ENCODE measurements around the gene CLIC3. TPM values are rescaled to one million over a fixed set of nuclear protein-coding genes. Genes with fewer than 3 reads are reported as not detected.

CLIC3 gene
- total RNA-seq, 1 experiment from 2014 or later, result 24.1 TPM

DNA sequence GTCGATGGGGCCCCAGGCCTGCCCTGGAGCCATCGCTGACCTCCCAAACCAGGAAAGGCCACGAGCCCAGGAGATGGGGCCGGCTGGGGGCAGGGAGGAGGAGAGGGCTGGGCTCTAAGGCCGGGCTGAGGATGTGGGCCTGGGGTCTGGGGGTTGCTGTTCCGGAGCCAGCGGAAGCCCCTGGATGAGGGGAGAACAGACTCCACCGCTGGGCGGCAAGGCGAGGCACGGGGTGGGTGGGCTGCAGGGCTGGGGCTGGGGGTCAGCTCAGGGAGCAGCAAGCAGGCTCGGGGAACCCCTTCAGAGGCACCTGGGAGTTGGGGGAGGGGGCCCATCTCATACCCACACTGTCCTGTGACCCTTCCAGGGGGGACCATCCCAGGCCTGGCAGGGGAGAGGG is 32.6 kb downstream of the CLIC3 start:
- Histone ChIP-seq H3K79me2 (ENCODE audit: low read depth) (no peaks in the 10 kb centered on the region), H4K20me1 (ENCODE audit: insufficient read depth) (no peaks in the 10 kb centered on the region), H3K9me2 (ENCODE audit: insufficient read depth) (no peaks in the 10 kb centered on the region), H3F3A (ENCODE audit: insufficient read depth, low read depth) (peaks cover 8% of the 10 kb centered on the region; the same call in 1 of the 2 replicates), H3K4me2 (no peak overlapping the region), H3K27me3 (ENCODE audit: insufficient read depth, low read depth) (no peaks in the 10 kb centered on the region), H3K9me3 (ENCODE audit: insufficient read depth, low read depth) (no peaks in the 10 kb centered on the region), H2AFZ (no peak overlapping the region), H3K27ac (no peak overlapping the region), H3K36me3 (ENCODE audit: low read depth) (no peaks in the 10 kb centered on the region), H3K4me3 (no peak overlapping the region), H3K4me1 (replicated peaks; ENCODE audit: insufficient read depth) (peaks cover 10% of the 10 kb centered on the region)
- TF ChIP-seq EZH2 (IDR thresholded peaks at IDR 0.05; ENCODE audit: low read depth), result no peak
- TF ChIP-seq, protein P1, sequence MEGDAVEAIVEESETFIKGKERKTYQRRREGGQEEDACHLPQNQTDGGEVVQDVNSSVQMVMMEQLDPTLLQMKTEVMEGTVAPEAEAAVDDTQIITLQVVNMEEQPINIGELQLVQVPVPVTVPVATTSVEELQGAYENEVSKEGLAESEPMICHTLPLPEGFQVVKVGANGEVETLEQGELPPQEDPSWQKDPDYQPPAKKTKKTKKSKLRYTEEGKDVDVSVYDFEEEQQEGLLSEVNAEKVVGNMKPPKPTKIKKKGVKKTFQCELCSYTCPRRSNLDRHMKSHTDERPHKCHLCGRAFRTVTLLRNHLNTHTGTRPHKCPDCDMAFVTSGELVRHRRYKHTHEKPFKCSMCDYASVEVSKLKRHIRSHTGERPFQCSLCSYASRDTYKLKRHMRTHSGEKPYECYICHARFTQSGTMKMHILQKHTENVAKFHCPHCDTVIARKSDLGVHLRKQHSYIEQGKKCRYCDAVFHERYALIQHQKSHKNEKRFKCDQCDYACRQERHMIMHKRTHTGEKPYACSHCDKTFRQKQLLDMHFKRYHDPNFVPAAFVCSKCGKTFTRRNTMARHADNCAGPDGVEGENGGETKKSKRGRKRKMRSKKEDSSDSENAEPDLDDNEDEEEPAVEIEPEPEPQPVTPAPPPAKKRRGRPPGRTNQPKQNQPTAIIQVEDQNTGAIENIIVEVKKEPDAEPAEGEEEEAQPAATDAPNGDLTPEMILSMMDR (conservative IDR thresholded peaks at IDR 0.05), result no peak
- POLR2A ChIA-PET (ENCODE audit: unreplicated experiment), result no interaction called here
- CTCF ChIA-PET, result interaction anchor here (0.5 kb wide), 1 partner anchor 57 kb away, joined by 3 read pairs; no protein-coding TSS in a partner anchor
- BruUV-seq (replicated peaks), result no TSS peak
- intact Hi-C loops (cut with micrococcal nuclease; ENCODE audit: unreplicated experiment), result no loop called here
- DNase-seq, result no peak

DNA sequence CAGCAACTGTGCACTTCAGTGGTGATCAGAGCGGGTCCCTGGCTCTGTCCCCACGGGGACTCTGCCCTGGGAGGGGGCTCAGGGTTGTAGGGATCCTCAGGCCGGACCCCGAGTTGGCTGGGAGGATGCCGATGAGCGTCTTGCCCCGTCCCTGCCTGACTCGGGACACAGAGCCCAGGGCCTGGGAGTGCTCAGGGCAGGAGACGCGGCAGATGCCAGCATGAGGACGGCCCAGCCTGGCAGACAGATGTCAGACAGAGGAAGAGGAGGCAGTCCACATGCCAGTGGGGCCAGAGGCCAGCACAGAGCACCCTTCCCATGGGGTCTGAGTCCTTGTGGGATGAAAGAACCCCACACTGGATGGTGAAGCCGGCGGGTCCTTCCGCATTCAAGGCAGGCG is 33.0 kb downstream of the CLIC3 start:
- no peaks in the 10 kb centered on the region for H3K36me3 ChIP-seq (ENCODE audit: low read depth)
- no peaks in the 10 kb centered on the region for H3K79me2 ChIP-seq (ENCODE audit: low read depth)
- H3K9me3 ChIP-seq (ENCODE audit: insufficient read depth, low read depth), result no peaks in the 10 kb centered on the region
- intact Hi-C loops (cut with micrococcal nuclease; ENCODE audit: unreplicated experiment), result no loop called here
- no peaks in the 10 kb centered on the region for H3K27me3 ChIP-seq (ENCODE audit: insufficient read depth, low read depth)
- no peak for DNase-seq
- peaks cover 8% of the 10 kb centered on the region; the same call in 1 of the 2 replicates for H3F3A ChIP-seq (ENCODE audit: insufficient read depth, low read depth)
- H4K20me1 ChIP-seq (ENCODE audit: insufficient read depth), result no peaks in the 10 kb centered on the region
- no peak overlapping the region for H3K27ac ChIP-seq
- TF ChIP-seq, protein P1 (conservative IDR thresholded peaks at IDR 0.05), result no peak
- no peak for TF ChIP-seq EZH2 (IDR thresholded peaks at IDR 0.05; ENCODE audit: low read depth)
- H3K9me2 ChIP-seq (ENCODE audit: insufficient read depth), result no peaks in the 10 kb centered on the region
- no peak overlapping the region for H2AFZ ChIP-seq
- peaks cover 10% of the 10 kb centered on the region for H3K4me1 ChIP-seq (replicated peaks; ENCODE audit: insufficient read depth)
- no peak overlapping the region for H3K4me3 ChIP-seq
- H3K4me2 ChIP-seq, result no peak overlapping the region
- ChIA-PET CTCF (interaction anchor here (0.5 kb wide), 1 partner anchor 58 kb away, joined by 3 read pairs; no protein-coding TSS in a partner anchor), POLR2A (ENCODE audit: unreplicated experiment) (no interaction called here)
- BruUV-seq (replicated peaks), result no TSS peak

DNA sequence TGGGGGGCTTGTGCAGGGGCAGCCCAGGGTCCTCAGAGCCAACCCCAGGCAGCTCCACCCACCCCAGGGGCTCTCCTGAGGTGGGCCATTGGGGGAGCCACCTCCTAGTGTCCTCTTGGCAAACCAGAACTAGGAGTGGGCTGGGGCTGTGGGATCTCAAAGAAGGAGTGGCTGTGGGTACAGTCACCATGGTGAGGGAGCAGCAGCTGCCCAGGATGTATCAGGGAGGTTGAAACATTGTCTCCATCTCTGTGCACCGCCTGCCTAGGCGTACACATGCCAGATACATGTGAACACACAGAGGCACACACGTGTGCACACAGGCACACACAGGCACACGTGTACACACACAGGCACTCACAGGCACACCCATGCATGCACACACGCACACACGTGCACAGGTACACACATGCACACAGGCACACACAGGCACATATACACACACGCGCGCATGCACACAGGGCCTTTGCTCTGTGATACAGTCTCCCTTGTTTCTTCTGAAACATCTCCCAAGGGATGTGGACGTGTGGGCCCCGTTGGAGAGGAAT is 33.6 kb downstream of the CLIC3 start:
- Histone ChIP-seq H3K9me2 (ENCODE audit: insufficient read depth) (no peaks in the 10 kb centered on the region), H3F3A (ENCODE audit: insufficient read depth, low read depth) (peaks cover 8% of the 10 kb centered on the region; the same call in 1 of the 2 replicates), H2AFZ (no peak overlapping the region), H3K4me3 (no peak overlapping the region), H3K4me1 (replicated peaks; ENCODE audit: insufficient read depth) (peaks cover 10% of the 10 kb centered on the region), H3K27ac (no peak overlapping the region), H4K20me1 (ENCODE audit: insufficient read depth) (no peaks in the 10 kb centered on the region), H3K4me2 (no peak overlapping the region), H3K79me2 (ENCODE audit: low read depth) (no peaks in the 10 kb centered on the region), H3K27me3 (ENCODE audit: insufficient read depth, low read depth) (no peaks in the 10 kb centered on the region), H3K9me3 (ENCODE audit: insufficient read depth, low read depth) (no peaks in the 10 kb centered on the region), H3K36me3 (ENCODE audit: low read depth) (no peaks in the 10 kb centered on the region)
- intact Hi-C loops (cut with micrococcal nuclease; ENCODE audit: unreplicated experiment), result no loop called here
- no peak for DNase-seq
- TF ChIP-seq, protein P1 (conservative IDR thresholded peaks at IDR 0.05), result no peak
- no peak for TF ChIP-seq EZH2 (IDR thresholded peaks at IDR 0.05; ENCODE audit: low read depth)
- ChIA-PET POLR2A (ENCODE audit: unreplicated experiment) (interaction anchor here (0.5 to 0.9 kb wide), 2 partner anchors 9 to 116 kb away, joined by 6 read pairs; no protein-coding TSS in a partner anchor), CTCF (interaction anchor here (0.5 kb wide), 1 partner anchor 58 kb away, joined by 3 read pairs; no protein-coding TSS in a partner anchor)
- no TSS peak for BruUV-seq (replicated peaks)
